Suppressor macrophage treated with lipopolysaccharide for 4 hours (primary cell): ENCODE data around the gene SH2D3A.
"Not testable (repeated sequence)": the region's sequence is repeated elsewhere in the genome, so short reads cannot be mapped to it uniquely, and the experiment has no call there.

Experiments
- DNase-seq: peaks from one replicate; pipeline ENCODE4 v3.0.0-alpha.2; 2020

Gene SH2D3A

GRCh38 chr19:6719540-6719861 is 47.7 kb downstream of the SH2D3A start:
- no peak for DNase-seq

GRCh38 chr19:6718741-6719539 is 48.3 kb downstream of the SH2D3A start:
- peak; percentile 23 for DNase-seq

DNA sequence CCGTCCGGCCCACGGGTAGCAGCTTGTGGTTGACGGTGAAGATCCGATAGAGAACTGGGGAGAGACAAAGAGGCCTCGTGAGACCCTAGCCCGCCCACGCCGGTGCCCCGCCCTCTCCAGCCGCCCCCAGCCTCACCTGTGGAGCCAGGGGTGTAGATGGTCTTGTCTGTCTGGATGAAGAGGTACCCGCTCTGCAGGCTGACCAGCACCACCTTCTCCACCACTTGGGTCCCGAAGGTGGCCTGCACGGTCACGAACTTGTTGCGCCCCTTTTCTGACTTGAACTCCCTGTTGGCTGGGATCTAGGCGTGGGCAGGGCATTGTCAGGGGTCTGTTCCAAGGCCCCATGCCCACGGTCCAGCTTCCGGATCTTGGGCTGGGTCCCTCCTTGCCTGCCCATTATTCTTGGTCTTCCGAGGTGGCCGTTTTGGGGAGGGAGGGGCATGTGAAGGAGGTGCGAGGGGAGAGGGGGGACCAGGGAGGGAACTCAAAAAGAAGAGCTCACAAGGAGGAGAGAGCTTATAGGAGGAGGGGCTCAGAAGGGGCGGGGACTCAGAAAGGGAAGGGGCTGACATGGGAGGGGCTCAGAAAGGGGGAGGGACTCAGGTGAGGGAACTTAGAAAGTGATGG is 49.0 kb downstream of the SH2D3A start:
- no peak for DNase-seq

DNA sequence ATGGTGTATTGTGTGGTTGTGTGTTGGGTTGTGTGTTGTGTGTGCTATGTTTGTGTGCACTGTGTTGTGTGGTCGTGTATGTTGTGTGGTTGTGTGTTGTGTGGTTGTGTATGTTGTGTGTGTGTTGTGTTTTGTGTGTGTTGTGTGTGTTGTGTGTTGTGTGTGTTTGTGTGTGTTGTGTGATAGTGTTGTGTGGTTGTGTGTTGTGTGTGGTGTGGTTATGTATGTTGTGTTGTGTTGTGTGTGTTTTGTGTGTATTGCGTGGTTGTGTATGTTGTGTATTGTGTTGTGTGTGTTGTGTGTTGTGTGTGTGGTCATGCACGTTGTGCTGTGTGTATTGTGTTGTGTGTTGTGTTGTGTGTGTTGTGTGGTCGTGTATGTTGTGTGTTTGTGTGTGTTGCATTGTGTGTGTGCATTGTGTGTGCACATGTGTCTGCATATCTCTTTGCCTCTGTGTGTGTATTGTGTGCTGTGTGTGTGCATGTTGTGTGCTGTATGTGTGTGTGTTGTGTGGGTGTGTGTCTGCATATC is 49.7 kb downstream of the SH2D3A start:
- DNase-seq, result no peak

DNA sequence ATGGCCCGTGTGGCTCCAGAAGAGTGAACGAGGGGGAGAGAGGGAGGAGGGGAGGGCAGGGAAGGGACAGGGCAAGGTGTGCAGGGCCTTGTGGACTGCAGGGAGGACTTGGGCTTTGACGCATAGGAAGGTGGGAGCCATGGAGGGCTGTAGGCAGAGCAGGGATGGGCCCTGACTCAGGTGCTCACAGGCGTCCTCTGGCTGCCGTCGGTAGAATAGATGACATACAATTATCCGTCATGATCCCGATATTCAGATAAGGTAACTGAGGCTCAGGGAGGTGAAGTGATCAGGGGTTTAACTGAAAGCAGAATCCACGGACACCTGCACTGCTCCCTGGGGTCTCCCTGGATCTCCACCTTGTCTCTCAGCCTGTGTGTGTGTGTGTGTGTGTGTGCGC is 50.2 kb downstream of the SH2D3A start:
- no peak for DNase-seq

DNA sequence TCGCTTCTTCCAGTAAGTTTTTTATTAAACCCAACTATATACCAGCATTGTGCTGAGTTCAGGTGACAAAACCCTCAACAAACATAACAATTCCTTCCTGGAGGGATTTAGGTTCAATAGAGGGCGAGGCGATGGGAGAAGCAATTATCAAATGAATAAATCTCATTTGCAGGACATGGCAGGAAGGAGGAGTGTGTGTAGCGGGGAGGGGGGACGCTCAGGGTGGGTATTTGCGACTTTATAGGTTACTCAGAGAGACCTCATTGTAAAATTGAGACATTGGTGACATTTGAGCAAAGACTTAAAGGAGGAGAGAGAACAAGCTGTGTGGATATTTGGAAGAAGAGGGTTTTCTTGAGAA is 50.6 kb downstream of the SH2D3A start:
- no peak for DNase-seq

- DNase-seq, result no peak
These were observed 52.3 kb downstream of the SH2D3A start for GRCh38 chr19:6714749-6715555.

DNA sequence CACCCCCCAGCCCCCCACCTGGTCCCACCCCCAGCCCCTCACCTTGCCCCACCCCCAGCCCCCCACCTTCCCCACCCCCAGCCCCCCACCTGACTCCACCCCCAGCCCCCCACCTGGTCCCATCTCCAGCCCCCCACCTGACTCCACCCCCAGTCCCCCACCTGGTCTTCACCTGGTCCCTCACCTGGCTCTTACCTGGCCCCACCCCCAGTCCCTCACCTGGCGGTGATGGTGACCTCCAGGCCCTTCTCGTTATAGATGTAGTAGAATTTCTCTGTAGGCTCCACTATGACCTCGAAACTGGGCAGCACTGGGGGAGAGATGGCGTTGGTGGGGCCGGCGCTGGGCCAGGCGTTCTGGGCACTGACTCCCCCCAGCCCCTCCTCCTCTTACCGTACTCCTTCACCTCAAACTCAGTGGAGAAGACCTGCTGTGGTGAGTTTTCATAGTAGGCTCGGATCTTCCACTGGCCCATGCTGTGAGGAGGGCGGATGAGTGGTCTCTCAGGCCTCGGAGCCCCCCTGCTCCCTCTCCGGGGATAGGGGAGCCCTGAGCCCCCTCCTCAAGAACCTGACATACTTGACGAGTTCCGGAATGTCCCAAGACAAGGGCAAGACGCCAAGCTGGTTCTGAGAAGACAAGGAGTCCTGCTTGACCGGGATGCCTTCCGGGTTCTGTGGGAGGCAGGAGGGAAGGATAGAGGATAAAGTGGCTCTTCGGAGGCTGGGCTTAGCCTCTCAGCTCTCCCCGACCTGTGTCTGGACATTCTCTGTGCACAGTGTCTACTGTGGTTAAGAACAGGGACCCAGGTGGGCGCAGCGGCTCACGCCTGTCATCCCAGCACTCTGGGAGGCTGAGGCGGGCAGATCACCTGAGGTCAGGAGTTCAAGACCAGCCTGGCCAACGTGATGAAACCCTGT is 53.2 kb downstream of the SH2D3A start:
- no peak for DNase-seq

DNA sequence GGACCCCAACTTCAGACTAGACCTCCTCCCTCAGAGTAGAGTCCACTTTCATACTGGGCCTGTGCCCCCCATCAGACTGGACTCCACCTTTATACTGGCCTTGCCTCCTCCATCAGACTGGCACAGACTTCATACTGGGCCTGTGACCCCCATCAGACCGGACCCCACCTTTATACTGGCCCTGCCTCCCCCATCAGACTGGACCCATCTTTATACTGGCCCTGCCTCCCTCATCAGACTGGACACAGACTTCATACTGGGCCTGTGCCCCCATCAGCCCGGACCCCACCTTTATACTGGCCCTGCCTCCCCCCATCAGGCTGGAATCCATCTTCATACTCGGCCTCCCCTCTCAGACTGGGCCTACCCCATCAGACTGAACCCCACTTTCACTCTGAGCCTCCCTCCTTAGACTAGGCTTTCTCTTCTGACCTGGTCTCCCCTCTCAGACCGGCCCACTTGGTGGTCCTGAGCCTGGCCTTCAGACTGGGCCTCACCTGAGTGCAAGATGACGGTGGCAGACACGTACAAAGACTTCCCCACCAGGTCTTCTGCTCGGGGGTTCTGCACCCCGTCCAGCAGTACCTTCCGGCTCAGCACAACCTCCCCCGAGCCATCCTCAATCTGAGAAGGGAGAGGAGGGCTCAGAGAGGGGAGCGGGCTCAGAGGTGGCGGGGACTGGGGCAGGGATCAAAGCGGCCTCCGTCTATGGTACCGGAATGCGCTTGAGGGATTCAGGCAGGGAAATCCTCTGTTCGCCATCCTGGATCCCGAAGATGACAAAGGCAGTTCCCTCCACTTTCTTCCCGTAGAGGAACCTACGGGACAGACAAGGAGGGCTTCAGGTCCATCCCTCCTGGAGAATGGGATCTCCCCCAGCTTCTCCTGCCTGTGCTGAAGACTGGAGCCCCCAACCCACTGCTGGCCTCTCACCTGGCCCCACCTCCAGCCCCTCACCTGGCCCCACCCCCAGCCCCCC is 54.3 kb downstream of the SH2D3A start:
- no peak for DNase-seq

DNA sequence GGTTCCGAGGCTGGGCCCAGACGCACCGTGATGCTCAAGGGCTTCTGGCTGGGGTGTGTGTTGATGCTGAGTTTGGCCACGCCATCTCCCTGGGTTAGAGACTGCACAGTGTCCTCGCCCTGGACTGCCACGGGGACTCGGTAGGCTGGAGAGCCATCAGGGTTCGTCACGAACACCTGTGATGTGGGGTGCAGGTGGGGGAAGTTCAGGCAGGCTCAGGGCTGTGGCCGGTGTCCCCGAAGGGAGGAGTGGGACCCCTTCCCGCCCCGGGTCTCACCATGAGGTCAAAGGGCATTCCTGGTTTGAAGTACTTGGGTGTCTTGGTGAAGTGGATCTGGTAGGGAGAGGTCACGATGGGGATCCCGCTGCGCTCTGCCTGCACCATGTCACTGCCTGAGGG is 55.0 kb downstream of the SH2D3A start:
- no peak for DNase-seq

DNA sequence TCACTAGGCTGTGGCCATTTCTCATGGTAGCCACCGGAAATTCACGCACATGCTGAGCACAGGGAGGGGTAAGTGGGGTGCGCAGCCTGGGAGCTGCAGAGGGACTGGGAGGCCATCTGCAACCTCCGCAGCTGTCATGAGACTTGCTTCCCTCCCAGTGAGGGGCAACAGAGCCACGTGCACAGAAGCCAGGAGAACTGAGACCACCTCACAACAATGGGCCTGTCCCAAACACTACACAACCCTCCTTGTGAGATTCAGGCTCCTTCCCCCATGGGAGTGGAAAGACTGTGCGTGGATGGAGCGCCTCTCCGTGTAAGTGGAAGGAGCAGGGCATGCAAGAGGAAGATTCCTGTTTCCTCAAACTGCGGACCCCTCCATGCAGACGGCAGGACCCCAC is 55.6 kb downstream of the SH2D3A start:
- DNase-seq, result no peak

GRCh38 chr19:6711078-6711361 is 56.2 kb downstream of the SH2D3A start:
- no peak for DNase-seq

- DNase-seq, result no peak
These were observed 56.8 kb downstream of the SH2D3A start for GRCh38 chr19:6710273-6711077.

- DNase-seq, result no peak
These were observed 57.7 kb downstream of the SH2D3A start for GRCh38 chr19:6709549-6709948.

DNA sequence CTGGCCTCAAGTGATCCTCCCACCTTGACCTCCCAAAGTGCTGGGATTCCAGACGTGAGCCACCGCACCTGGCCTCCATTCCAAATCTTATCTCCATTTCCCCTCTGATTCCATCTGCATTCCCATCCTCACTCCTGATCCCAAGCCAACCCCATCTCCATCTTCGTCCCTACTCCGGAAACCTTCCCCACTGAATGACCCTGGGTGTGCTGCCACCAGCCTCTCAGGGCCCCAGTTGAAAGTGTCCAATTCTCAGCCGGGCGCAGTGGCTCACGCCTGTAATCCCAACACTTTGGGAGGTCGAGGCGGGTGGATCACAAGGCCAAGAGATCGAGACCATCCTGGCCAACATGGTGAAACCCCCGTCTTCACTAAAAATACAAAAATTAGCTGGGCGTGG is 58.3 kb downstream of the SH2D3A start:
- DNase-seq, result not testable (repeated sequence)

- DNase-seq, result no peak
These were observed 58.9 kb downstream of the SH2D3A start for GRCh38 chr19:6708346-6708745.

GRCh38 chr19:6707658-6708018 is 59.6 kb downstream of the SH2D3A start:
- no peak for DNase-seq

- DNase-seq, result no peak
These were observed 60.1 kb downstream of the SH2D3A start for GRCh38 chr19:6707011-6707657.

DNA sequence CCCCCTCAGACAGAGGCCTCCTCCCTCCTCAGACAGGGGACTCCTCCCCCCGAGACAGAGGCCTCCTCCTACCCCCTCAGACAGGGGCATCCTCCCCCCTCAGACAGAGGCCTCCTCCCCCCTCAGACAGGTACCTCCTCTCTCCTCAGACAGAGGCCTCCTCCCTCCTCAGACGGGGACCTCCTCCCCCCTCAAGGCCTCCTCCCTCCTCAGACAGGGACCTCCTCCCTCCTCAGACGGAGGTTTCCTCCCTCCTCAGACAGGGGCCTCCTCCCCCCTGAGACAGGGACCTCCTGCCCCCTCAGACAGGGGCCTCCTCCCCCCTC is 60.6 kb downstream of the SH2D3A start:
- no peak for DNase-seq

- DNase-seq, result no peak
These were observed 61.2 kb downstream of the SH2D3A start for GRCh38 chr19:6705931-6706632.
